GM12878 (cell line): Measurements from ENCODE around the gene UNC5B. TPM values are rescaled to one million over a fixed set of nuclear protein-coding genes. Genes with fewer than 3 reads are reported as not detected.

Source experiments
- ATAC-seq: fragments of 200-7000 bp; cut with Tn5 transposase; 3 replicates; pipeline ENCODE4 v1.9.1; 2020; ENCODE audit warnings: mild to moderate bottlenecking, moderate library complexity
- BruUV-seq: library from RNA; stranded (reverse); fragments of 400-500 nt; replicated peaks from 2 replicates; lab custom pipeline; 2021; lab: Mats Ljungman, UMichigan
- CTCF ChIA-PET: fragments of 300-600 bp; sonication (Branson Sonifier 250); formaldehyde crosslinking; extraction: SDS; loops from one replicate; lab custom pipeline; 2021; ENCODE audit warnings: inconsistent platforms; lab: Yijun Ruan, JAX
- POLR2A ChIA-PET: fragments of 350-600 bp; formaldehyde crosslinking; extraction: SDS; loops from one replicate; lab custom pipeline; 2021; ENCODE audit warnings: inconsistent platforms; lab: Charles Lee
- RAD21 ChIA-PET: fragments of 300-600 bp; sonication (Branson Sonifier 250); formaldehyde crosslinking; loops from one replicate; lab custom pipeline; 2023; ENCODE audit warnings: antibody characterized with exemption; ENCODE audit not compliant: unreplicated experiment; lab: Charles Lee
- SMC1A ChIA-PET: fragments of 300-600 bp; sonication (Branson Sonifier 250); formaldehyde crosslinking; loops from one replicate; lab custom pipeline; 2023; ENCODE audit not compliant: unreplicated experiment, uncharacterized antibody; lab: Charles Lee
- DNase-seq: peaks from one replicate; pipeline ENCODE4 v3.0.0-alpha.2; 2011; ENCODE audit warnings: low read depth, low spot score
- FAIRE-seq: peaks from 3 replicates; lab custom pipeline; 2011; peaks lifted over from hg19 to GRCh38; lab: Jason Lieb, UNC
- H2AFZ ChIP-seq: 2 replicates; pipeline ENCODE4 v1.6.0; 2011; ENCODE audit warnings: low read depth, low read length, control low read depth; ENCODE audit not compliant: control insufficient read depth
- H3K27ac ChIP-seq: 2 replicates; pipeline ENCODE4 v1.5.1; 2011; ENCODE audit warnings: control low read depth; ENCODE audit not compliant: control insufficient read depth, insufficient read depth
- H3K27me3 ChIP-seq, 2 experiments: replicated peaks in 1 of 2; 2 replicates each; pipeline versions ENCODE4 v1.6.0 to v1.6.1; 2011; ENCODE audit warnings: low read length in 1 of 2; ENCODE audit not compliant: control insufficient read depth in 2 of 2, insufficient read depth in 2 of 2
- H3K36me3 ChIP-seq, 2 experiments: 2 replicates each; pipeline ENCODE4 v1.5.1; 2011; ENCODE audit warnings: low read length in 1 of 2; ENCODE audit not compliant: control insufficient read depth in 2 of 2, insufficient read depth in 2 of 2
- H3K4me1 ChIP-seq: 2 replicates; pipeline ENCODE4 v1.6.1; 2011; ENCODE audit warnings: mild to moderate bottlenecking, low read length, moderate library complexity, mixed read lengths; ENCODE audit not compliant: control insufficient read depth, insufficient read depth
- H3K4me2 ChIP-seq: 2 replicates; pipeline ENCODE4 v1.6.0; 2011; ENCODE audit warnings: control low read depth; ENCODE audit not compliant: control insufficient read depth, insufficient read depth
- H3K4me3 ChIP-seq: fragments of 200-600 bp; sonication (generic); 2 replicates; pipeline ENCODE4 v1.5.1; 2016
- H3K79me2 ChIP-seq: 2 replicates; pipeline ENCODE4 v1.6.0; 2011; ENCODE audit warnings: low read length; ENCODE audit not compliant: control insufficient read depth, insufficient read depth
- H3K9ac ChIP-seq: 2 replicates; pipeline ENCODE4 v1.8.0; 2011; ENCODE audit warnings: low read length, control low read depth, mixed read lengths; ENCODE audit not compliant: control insufficient read depth, insufficient read depth
- H3K9me3 ChIP-seq: replicated peaks from 3 replicates; pipeline ENCODE4 v1.5.1; 2011; ENCODE audit warnings: mild to moderate bottlenecking, low read length; ENCODE audit not compliant: control insufficient read depth, insufficient read depth
- H4K20me1 ChIP-seq: 2 replicates; pipeline ENCODE4 v1.6.0; 2011; ENCODE audit not compliant: control insufficient read depth, insufficient read depth
- ATF3 ChIP-seq: IDR thresholded peaks from 2 replicates; pipeline ENCODE4 v1.6.1; 2011; ENCODE audit warnings: low read depth, mild to moderate bottlenecking, low read length, moderate library complexity, borderline replicate concordance; ENCODE audit errors: extremely low read depth
- CBX3 ChIP-seq: fragments of 200-600 bp; sonication (generic); IDR thresholded peaks from 2 replicates; pipeline ENCODE4 v1.6.1; 2016; ENCODE audit warnings: low read depth, borderline replicate concordance
- CHD2 ChIP-seq: IDR thresholded peaks from 2 replicates; pipeline ENCODE4 v1.6.1; 2011; ENCODE audit warnings: low read depth, low read length, improper control_type of control experiment, borderline replicate concordance
- JUNB ChIP-seq: IDR thresholded peaks from 2 replicates; pipeline ENCODE4 v1.6.1; 2016; ENCODE audit warnings: antibody characterized with exemption, mild to moderate bottlenecking
- MTA2 ChIP-seq: fragments of 450-650 bp; IDR thresholded peaks from 2 replicates; pipeline ENCODE4 v1.6.1; 2016; ENCODE audit warnings: low read depth, mild to moderate bottlenecking, moderate library complexity
- NRF1 ChIP-seq: conservative IDR thresholded peaks from 2 replicates; pipeline ENCODE4 v1.6.1; 2011; ENCODE audit warnings: mild to moderate bottlenecking, low read depth, low read length, improper control_type of control experiment
- PBX3 ChIP-seq: IDR thresholded peaks from 2 replicates; pipeline ENCODE4 v1.6.1; 2011; ENCODE audit warnings: mild to moderate bottlenecking, low read depth, low read length, moderate library complexity; ENCODE audit not compliant: insufficient replicate concordance
- RAD51 ChIP-seq: fragments of 450-650 bp; IDR thresholded peaks from 2 replicates; pipeline ENCODE4 v1.6.1; 2016; ENCODE audit warnings: moderate library complexity, mild to moderate bottlenecking, inconsistent platforms
- RELB ChIP-seq: fragments of 450-650 bp; IDR thresholded peaks from 2 replicates; pipeline ENCODE4 v1.6.1; 2017; ENCODE audit warnings: low read depth, mild to moderate bottlenecking, moderate library complexity
- SKIL ChIP-seq: fragments of 450-650 bp; IDR thresholded peaks from 2 replicates; pipeline ENCODE4 v1.6.1; 2017; ENCODE audit warnings: mild to moderate bottlenecking, low read depth, inconsistent platforms; ENCODE audit not compliant: poor library complexity, severe bottlenecking
- SPI1 ChIP-seq: IDR thresholded peaks from 2 replicates; pipeline ENCODE4 v1.6.1; 2011; ENCODE audit warnings: low read depth, mild to moderate bottlenecking, low read length, moderate library complexity, borderline replicate concordance; ENCODE audit not compliant: insufficient read depth
- SUPT20H ChIP-seq: IDR thresholded peaks from 2 replicates; pipeline ENCODE4 v1.6.1; 2011; ENCODE audit warnings: low read depth, mild to moderate bottlenecking, low read length, moderate library complexity, borderline replicate concordance; ENCODE audit not compliant: control insufficient read depth
- TAF1 ChIP-seq: IDR thresholded peaks from 2 replicates; pipeline ENCODE4 v1.6.1; 2011; ENCODE audit warnings: mild to moderate bottlenecking, low read depth, low read length, borderline replicate concordance
- TCF3 ChIP-seq: IDR thresholded peaks from 2 replicates; pipeline ENCODE4 v1.6.1; 2012; ENCODE audit warnings: low read depth, mild to moderate bottlenecking, low read length, borderline replicate concordance; ENCODE audit not compliant: insufficient read depth
- USF1 ChIP-seq: IDR thresholded peaks from 2 replicates; pipeline ENCODE4 v1.6.1; 2011; ENCODE audit warnings: borderline replicate concordance, low read depth, mild to moderate bottlenecking, moderate library complexity, mixed read lengths, low read length; ENCODE audit not compliant: insufficient read depth; ENCODE audit errors: extremely low read length
- WRNIP1 ChIP-seq: IDR thresholded peaks from 2 replicates; pipeline ENCODE4 v1.6.1; 2011; ENCODE audit warnings: low read depth, low read length, improper control_type of control experiment, borderline replicate concordance
- ZZZ3 ChIP-seq: IDR thresholded peaks from 2 replicates; pipeline ENCODE4 v1.6.1; 2011; ENCODE audit warnings: low read depth; ENCODE audit not compliant: control insufficient read depth, insufficient read length
- WGBS: methylation state at CpG from one replicate; pipeline ENCODE4 v1.1.6; 2016; ENCODE audit warnings: low lambda C conversion rate; ENCODE audit not compliant: insufficient replicate concordance, insufficient coverage; ENCODE audit errors: missing lambda C conversion rate; 5-methylcytosine and 5-hydroxymethylcytosine counted together
- in situ Hi-C: fragments of 300-500 bp; cut with MboI; formaldehyde crosslinking; loops from 9 replicates; pipeline ENCODE4 v1.14.3; 2018; ENCODE audit warnings: mixed read lengths
- intact Hi-C: fragments of 100-400 bp; cut with micrococcal nuclease; formaldehyde crosslinking; loops from one replicate; pipeline ENCODE4 v1.14.2; 2022; ENCODE audit not compliant: unreplicated experiment
- polyA plus RNA-seq, 11 experiments: library from polyadenylated mRNA; depleted of rRNA in 4 of 11; unstranded in 6 of 11; stranded (reverse) in 5 of 11; fragments of >200 nt; fragmentation: Nextera tagmentation in 4 of 11; fragmentation: Illumina TruSeq in 1 of 11; extraction: Ambion mirVana in 4 of 11; extraction: Trizol in 1 of 11; gene quantifications; 1 replicate in 1 of 11; 2 replicates in 10 of 11; pipeline versions ENCODE4 v1.2.1 to v1.2.3, GENCODE V29; 2011 to 2016; ENCODE audit warnings: inconsistent platforms in 2 of 11, missing spikeins in 2 of 11, low read depth in 1 of 11
- total RNA-seq, 4 experiments: library from RNA; depleted of rRNA in 3 of 4; stranded (reverse); fragments of >200 nt in 3 of 4; fragmentation: Illumina TruSeq in 1 of 4; extraction: Trizol in 1 of 4; gene quantifications; 2 replicates each; pipeline versions ENCODE4 v1.2.1 to v1.2.3, GENCODE V29; 2013 to 2021

UNC5B gene
- total and polyA plus RNA-seq, 10 of the 15 experiments (the other 5 are each of a cell fraction or from before 2014, with no cell fraction given) = 0.03 to 0.08 TPM; not detected in 8

- no peak overlapping the region for H3K4me3 ChIP-seq
- H4K20me1 ChIP-seq = no peaks in the 10 kb centered on the region
- intact Hi-C loops (no loop called here), in situ Hi-C loops (no loop called here)
- CTCF ChIA-PET = no interaction called here
- H3K79me2 ChIP-seq = no peaks in the 10 kb centered on the region
- SMC1A ChIA-PET = interaction anchor here (1.4 kb wide), 1 partner anchor 32 kb away, joined by 3 read pairs; no protein-coding TSS in a partner anchor
- H3K4me1 ChIP-seq = no peaks in the 10 kb centered on the region
- ATAC-seq (no peak), DNase-seq (no peak), FAIRE-seq (no peak)
- no peak overlapping the region for H3K4me2 ChIP-seq
- POLR2A ChIA-PET = interaction anchor here (1.4 kb wide), 1 partner anchor 30 kb away, joined by 4 read pairs; no protein-coding TSS in a partner anchor
- no TSS peak for BruUV-seq
- no peak overlapping the region for H2AFZ ChIP-seq
- TF ChIP-seq ZZZ3 (no peak), MTA2 (no peak), PBX3 (no peak), ATF3 (no peak), NRF1 (no peak), CBX3 (no peak), JUNB (no peak), TCF3 (no peak), RAD51 (no peak), RELB (no peak), SPI1 (no peak), CHD2 (no peak), TAF1 (no peak), WRNIP1 (no peak), SKIL (no peak), SUPT20H (no peak), USF1 (no peak)
- H3K27me3 ChIP-seq = no peaks in the 10 kb centered on the region
- H3K9ac ChIP-seq = no peak overlapping the region
- H3K9me3 ChIP-seq = no peaks in the 10 kb centered on the region
- no peak overlapping the region for H3K27ac ChIP-seq
- H3K36me3 ChIP-seq = no peaks in the 10 kb centered on the region
- 47% methylated on average over 3 of the region's 3 CpGs for WGBS
- RAD21 ChIA-PET = no interaction called here
These were observed 134.4 kb downstream of the UNC5B start for GRCh38 chr10:71346731-71347130.
